ENCODE measurements around the gene FAM181A.

Gene FAM181A

DNA sequence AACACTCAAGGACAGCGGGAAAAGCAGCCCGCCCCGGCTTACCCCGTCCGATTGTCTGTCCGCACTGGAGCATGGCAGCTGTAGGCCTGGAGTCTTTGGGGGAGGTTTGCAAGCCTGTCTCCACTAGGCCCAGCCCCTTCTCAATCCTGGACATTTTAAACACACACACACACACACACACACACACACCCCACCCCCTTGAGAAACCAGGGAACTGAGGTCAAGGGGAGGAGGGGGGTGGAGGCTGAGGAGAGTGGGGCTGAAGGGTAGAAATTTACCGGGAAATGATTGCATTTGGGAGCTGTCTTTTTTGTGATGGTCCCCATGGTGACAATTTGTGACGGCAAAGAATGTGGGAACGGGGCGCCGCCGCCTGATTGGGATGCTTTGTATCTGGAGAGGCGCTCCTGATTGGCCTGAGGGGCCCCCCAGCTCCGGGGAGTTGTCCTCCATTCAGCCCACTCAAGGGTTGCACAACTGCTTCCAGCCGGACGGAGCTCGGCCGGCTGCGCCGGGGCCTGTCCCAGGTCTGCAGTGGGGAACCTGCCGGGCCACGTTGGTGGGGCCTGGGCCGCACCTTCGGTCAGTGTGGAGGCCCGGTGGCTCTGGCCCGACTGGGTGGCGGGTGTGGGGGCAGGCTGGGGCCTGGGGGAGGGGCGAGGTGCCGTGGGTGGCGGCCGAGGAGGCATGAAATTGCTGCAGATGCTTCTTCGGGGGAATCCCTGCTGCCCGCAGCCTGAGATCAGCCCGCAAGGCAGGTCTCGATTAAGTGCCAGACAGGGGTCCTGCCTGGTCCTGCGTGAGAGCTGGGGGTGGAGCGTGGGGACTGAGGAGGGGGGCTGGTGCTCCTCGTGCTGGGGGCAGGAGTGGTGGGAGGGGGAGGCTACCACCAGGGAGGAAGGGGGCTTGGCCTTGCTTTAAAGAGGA lies at the start of gene FAM181A:
TSS of gene FAM181A (plus strand) at position 472 of the 927 bp plus-strand sequence. CDS start 942 bp downstream, outside the sequence.
- no peak for DNase-seq

DNA sequence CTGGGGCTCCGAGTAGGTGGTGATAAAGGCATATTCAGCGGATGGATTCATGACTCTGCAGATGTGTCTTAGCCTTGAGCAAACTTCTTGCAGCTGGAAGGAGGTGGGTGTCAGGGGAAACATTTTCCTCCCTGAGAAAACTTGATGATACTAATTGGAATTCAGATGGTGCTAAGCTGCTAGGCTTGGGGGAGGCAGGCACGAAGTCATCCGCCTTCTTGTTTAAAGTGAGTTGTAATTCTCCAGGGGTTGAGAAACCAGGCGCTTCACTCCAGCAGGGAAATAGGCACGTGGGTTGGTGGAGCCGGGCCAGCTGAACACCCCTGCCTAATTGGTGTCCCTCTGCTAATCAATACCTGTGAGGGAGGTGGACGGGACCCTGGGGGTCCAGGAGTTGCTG lies 48.9 kb upstream of the FAM181A start:
- DNase-seq, result no peak

DNA sequence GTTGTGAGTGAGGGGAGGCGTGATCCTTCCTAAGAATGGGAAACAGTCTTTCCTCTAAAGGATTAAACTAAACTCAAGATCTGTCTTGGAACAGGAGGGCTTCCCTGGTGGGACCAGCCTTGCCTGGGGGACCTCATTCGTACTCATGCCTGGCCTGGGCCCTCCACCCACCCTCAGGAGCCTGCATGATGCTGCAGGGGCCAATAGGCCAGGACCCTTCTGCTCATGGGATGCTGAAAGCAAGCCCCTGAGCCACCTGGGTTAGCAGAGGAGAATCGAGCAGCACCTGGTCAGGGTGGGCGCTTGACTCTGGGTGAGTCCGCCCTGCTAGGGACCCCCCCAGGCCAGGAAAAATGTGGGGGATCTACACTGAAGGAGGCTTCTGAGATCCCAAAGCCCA lies 48.3 kb upstream of the FAM181A start:
- DNase-seq, result no peak

DNA sequence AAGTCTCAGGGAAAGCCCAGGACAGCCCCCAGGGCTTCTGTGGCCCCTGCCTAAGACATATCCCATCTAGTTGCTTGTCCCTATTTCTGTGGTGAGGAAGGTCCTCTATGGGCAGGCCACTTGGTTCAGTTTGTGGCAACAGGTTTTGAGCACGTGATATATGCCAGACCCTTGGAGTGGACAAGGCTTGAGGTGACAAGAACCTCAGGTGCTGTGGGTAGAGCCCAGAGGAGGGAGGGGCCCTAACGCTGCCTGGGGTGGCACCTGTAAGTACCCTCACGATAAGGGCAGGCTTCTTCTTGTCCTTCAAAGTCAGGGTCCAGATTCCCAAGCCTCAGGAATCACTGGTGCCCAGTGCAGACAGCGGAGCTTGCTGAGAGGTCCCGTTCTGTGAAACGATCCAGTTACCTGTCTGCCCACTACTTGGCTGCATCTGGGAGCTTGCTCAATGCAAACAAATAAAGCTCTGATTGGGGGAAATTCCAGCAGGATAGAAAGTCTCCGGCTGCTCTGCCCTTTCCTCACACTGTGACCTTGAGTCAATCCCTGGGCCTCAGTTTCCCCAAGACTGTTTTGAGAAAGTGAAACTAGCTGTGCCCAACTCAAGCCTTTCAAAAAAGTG lies 47.7 kb upstream of the FAM181A start:
- DNase-seq, result no peak

DNA sequence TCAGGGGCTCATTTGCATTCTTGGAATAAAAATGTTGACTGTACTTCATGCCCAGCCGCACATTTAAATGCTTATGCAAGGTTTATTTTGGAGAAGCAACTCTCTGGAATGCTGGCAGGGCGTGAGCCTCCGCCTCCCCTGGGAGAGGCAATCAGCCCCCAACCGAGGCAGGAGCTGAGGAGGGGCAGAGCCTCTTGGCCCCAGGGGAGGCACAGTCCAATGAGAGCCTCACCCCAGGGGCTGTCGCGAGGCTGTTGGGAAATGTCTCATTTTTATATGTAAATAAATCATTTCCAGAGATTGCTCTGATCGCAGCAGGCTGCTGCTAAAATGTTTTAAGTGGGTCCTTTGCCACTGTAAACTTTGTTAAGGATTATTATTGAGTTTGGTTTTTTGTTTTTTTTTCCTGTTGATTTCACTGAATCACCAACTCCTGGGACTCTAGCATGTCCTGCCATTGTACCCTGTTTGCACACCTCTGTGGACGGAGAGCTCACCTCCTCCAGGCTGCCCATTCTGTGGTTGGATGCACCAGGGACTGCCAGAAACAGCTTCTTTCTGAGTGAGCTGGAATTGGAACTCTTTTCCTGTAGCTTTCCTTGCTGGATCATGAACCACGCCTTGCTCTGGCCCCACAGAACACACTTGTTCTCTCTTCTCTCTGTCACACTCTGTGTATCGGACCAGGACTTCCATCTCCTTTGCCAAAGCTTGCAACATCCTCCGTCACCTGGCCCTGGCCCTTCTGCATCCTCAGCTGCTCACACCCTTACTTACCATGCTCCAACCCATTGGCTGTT lies 46.9 kb upstream of the FAM181A start:
- DNase-seq, result no peak

GRCh38 chr14:93884950-93885349 lies 42.2 kb upstream of the FAM181A start:
- no peak for DNase-seq

DNA sequence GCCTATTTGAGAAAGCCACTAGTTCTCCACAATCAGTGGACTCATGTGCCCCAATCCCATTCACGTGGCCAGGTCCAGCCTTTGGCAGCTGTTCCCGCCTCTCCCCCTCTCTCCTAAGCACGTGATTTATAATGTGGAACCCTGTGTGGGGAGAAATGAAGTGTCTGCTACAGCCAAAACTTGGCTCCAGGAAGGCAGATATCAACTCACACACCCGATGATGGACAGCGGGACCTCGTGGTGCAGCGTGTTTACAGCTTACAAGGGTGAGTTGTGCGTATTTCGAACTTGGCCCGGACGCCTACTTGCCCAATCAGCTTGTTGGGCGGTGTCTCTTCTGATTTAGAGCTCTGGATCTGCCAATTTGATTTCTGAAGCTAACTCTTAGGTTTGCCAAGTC lies 38.1 kb upstream of the FAM181A start:
- no peak for DNase-seq

DNA sequence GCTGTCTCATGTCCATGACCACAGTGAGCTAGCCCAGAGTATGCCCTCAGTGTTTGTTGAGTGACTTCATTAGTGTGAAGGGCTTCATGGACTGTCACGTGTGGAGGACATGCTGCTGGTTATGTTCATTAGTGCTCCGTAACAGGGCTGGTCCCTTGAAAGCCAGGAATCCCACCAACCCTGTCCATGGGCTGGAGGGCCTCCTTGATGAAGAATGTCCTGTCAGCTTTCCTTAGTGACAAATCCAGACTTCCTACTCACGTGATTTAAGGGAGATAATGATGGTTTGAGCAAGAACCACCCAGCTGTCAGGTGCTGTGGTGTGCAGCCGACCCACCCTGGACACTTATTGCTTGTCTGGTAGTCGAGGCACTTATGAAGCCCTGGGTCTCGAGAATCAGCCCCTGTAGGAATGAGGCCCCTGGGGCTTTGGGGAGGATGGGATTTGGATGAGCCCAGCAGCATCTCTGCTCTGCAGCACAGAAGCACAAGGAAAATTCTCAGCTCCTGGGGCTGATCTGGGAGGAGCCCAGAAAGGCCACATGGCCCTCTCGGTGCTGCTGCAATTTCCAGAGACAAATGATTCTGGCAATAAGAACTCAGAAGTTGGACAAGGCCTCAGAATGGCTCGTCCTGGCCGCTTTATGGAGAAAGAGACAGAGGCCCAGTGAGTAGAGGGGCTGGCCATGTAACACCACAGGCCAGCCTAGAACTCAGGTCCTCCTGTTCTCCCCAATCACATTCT lies 37.2 kb upstream of the FAM181A start:
- DNase-seq, result no peak

DNA sequence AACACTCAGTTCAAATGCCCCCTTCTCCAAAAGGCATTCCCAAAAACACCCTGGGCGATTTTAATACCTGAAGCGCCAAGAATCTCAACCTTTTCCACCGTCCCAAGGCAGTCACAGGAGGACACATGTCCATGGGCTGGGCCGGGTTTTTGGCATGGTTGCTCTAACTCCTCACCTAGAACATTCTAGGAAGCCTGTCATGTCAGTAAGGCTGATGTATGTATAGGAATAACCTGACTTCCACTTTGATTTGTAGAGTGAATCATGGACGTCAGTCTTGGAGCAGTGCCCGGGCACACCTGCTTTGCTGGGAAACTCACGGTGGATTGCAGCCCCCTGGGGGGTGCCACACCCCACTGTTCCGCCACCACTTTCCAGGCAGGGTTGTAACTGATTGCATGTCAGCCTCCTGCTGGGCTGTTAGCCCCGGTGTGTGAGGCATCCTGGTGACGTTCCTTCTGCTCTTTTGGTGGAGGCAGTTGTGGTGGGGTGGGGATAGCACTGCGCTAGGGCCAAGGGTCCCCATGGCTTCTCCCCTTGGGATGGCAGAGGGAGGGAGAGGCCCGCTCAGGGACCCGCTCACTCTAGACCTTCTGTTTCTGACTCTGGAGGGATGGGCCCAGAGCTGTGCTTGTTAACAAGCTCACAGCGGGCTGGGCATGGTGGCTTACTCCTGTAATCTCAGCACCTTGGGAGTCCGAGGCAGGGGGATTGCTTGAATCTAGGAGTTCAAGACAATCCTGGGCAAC lies 35.2 kb upstream of the FAM181A start:
- DNase-seq, result no peak

DNA sequence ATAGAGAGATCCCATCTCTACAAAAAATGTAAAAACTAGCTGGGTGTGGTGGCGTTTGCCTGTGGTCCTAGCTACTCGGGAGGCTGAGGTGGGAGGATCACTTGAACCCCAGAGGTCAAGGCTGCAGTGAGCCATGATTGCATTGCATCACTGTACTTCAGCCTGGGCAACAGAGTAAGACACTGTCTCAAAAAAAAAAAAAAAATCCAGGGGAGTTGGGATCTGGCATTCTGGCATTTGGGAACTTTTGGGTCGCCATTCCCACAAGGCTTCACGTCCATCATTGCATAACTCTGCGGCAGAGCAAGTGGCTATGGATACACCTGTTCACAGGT lies 34.7 kb upstream of the FAM181A start:
- no peak for DNase-seq

DNA sequence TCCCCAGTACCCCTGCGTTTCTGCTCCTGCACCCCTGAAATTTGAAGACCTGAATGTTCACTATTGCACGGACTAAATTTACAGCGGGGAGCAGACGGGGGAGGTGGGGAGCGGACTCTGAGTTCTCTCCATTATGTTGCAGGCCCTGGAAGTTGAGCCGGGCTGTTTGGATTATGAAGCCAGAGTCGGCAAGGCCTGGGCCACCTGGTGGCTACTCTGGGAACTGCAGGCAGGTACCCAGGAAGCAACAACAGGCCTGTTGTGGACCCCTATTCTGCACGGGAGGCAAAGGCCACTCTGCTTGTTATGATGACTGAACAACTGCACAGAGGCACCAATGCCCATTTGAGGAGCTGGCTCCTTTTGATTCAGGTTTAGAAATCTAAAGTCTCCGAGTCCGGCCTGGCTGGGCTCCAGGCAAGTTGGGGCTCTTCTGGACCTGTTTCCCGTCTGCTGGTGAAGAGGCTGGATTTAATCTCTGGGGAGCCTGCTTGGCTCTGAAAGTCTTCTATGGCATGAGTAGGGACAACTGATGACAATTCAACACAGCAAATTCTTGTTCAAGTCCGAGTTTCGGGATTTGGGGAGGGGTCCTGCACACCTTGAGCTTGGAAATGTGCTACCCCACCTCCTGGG lies 34.1 kb upstream of the FAM181A start:
- peak; percentile 47 to 56 for DNase-seq

DNA sequence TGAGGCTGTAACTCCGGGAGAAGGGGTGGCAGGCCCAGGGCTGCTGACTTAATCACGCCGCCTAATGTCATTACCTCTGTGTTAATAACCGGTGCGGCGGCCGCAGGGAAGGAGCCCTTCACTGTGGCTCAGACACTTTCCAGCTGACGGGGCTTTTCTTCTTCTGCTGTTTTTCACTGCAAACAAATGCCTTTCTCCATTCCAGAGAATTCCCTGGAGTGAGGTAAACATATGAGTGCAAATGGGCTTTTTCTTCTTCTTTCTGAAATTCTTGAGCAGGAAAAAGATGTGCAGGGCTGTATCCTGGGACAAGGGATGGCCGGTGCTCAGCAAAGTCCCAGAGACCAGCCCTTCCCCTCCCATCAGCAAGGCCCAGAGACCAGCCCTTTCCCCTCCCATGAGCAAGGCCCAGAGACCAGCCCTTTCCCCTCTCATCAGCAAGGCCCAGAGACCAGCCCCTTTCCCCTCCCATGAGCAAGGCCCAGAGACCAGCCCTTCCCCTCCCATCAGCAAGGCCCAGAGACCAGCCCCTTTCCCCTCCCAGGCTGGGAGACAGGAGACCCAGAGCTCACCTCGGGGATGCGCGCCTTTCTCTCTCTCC lies 33.4 kb upstream of the FAM181A start:
- DNase-seq, result no peak

DNA sequence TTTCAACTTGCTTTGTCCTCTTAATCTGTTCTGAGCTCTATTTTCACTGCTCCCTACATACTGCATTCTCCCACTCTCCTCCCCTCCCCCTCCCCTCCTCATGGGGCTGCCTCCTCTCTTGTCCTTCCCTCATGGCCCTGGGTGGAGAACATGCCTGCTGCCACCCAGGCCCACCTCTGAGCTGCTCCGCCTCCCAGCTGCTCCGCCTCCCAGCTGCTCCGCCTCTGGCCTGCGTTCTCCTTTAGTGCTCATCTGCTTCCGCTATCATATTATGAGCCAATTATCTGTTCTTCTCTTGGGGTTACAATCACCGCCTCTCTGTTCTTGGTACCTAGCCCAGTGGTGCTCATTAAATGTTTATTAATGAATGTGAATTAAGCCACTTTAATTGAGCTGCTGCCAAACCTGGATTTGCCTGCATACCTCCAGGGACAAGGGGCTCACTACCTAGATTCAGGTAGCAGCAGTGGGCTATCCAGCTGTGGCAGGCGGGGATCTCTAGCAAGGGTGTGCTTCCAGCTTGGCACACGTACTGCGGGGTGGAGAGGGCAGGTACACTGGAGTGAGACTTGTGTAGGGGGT lies 32.0 kb upstream of the FAM181A start:
- no peak for DNase-seq

DNA sequence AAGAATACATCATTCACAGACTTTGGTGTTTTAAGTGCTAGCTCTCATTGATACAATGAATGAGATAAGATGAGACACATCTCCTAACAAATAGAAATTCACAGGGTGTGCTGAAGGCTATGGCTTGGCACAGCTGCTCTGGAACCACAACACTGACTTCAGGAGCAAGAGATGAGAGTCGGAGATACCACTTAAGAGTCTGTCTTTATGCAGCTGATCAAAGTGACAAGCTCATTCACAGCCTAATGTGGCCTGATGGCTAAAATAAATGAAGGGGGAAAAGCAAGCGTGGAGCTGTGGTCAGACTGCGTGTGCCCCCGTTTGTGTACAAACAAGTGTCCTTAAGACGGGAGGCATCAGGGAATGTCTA lies 29.7 kb upstream of the FAM181A start:
- no peak for DNase-seq

DNA sequence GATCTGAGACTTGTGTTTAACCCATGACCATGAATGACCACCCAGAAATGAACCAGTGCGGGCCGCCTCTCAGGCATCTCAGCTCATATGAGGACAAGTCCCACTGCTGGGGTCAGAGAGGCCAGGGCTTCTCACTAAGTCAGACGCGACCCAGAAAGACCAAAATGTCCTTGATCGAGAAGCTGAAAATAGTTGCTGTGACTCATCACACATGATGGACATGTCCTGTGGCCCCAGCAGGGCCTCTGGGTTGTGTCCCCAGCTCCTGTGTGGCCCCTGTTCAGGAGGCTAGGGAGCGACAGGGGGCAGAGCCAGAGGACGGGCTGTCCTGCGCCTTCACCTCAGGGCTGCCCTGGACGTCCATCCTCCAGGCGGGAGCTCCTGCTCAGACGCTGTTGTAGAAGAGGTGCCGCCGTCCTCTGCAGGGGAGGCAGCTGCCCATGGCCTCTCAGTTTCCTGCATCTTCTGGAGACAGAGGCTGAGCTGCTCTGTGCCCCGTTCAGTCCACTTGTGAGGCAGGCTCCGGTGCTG lies 29.0 kb upstream of the FAM181A start:
- no peak for DNase-seq

- DNase-seq, result no peak
Observed at GRCh38 chr14:93898731-93899130, 28.4 kb upstream of the FAM181A start.

DNA sequence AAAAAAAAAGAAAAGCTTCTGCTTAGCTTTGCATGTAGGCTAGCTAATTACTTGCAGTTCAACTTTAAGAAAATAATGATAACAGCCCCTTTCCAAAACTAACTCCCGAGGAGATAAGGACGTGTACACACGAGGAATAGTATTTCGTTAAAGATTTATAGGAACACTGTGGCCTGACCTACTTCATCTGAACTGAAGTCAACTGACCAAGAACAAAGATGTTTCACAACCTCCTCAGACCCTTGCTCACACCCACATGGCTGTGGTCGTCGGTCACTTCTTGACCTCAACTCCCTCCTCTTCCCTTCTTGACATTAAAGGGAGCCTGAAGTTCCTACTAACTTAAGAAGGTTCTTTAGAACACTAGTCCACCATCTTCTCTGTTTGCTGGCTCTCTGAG lies 25.3 kb upstream of the FAM181A start:
- DNase-seq, result no peak

DNA sequence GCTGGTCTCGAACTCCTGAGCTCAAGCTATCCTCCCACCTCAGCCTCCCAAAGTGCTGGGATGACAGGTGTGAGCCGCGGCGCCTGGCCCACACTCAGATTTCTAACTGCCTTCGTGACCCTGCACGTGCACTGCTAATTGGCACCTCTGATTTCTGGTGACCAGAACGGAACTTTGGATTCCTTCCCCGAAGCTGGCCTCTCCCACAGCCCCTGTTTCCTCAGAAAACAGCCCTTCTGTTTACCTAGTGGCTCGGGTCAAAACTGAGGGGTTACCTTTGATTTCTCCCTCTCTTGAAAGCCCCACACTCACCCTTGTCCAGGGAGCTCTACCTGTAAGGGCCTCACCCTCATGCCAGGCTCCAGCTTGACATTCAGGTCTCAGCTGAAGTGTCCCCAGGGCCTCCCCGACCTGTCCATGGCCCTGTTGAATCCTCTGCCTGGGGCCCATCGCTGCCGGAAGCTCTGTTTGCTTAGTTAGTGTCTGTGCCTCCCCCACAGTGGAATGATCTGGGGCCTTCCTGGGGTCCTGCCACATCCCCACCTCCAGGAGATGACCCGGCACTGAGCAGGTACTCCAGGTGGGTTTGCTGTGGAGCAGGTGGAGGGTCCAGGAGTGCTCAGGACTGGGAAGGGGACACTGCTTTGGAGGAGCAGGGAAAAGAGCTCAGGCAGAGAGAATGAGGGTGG lies 24.4 kb upstream of the FAM181A start:
- no peak for DNase-seq

- DNase-seq, result no peak
Observed at GRCh38 chr14:93903342-93904184, 23.6 kb upstream of the FAM181A start.

Data from CD4-positive, alpha-beta T cell treated with Interleukin-4 for 1 hour (primary cell).